ENCODE measurements around the gene PIEZO1. TPM values are rescaled to one million over a fixed set of nuclear protein-coding genes. Genes with fewer than 3 reads are reported as not detected.

Gene PIEZO1
- total and polyA plus RNA-seq, 2 experiments from 2014 or later: 30.4 to 70.1 TPM

GRCh38 chr16:88819126-88819525 is 34.1 kb upstream of the PIEZO1 start:
- no peaks in the 10 kb centered on the region for H4K20me1 ChIP-seq (replicated peaks; ENCODE audit: insufficient read depth)
- no peaks in the 10 kb centered on the region for H3F3A ChIP-seq (replicated peaks; ENCODE audit: low read depth)
- DNase-seq (ENCODE audit: low spot score) (no peak), ATAC-seq (peak; percentile 5; the same call in 2 of the 3 replicates)
- no peak overlapping the region for H3K4me2 ChIP-seq
- no peak overlapping the region for H3K27ac ChIP-seq (ENCODE audit: low read depth)
- H3K27me3 ChIP-seq (ENCODE audit: insufficient read depth): no peaks in the 10 kb centered on the region
- no peaks in the 10 kb centered on the region for H3K79me2 ChIP-seq (replicated peaks; ENCODE audit: insufficient read depth)
- H3K4me3 ChIP-seq: no peak overlapping the region
- no peak overlapping the region for H3K4me3 Mint-ChIP-seq
- H3K27ac Mint-ChIP-seq: peak overlapping the region; percentile 83; the same call in 1 of the 2 replicates
- H3K9me2 ChIP-seq (ENCODE audit: insufficient read depth): no peaks in the 10 kb centered on the region
- no peaks in the 10 kb centered on the region for H3K36me3 ChIP-seq (ENCODE audit: insufficient read depth)
- H3K9me3 Mint-ChIP-seq: no peaks in the 10 kb centered on the region; the same call in 2 of the 3 replicates
- 0 out of 3 replicates have a peak, but pooled peaks cover 5% of the 10 kb centered on the region for H3K4me1 Mint-ChIP-seq
- H3K27me3 Mint-ChIP-seq (ENCODE audit: insufficient read depth, low read depth, poor library complexity): peaks cover 5% of the 10 kb centered on the region
- peaks cover 3% of the 10 kb centered on the region; the same call in 2 of the 3 replicates for H3K36me3 Mint-ChIP-seq (ENCODE audit: low read depth)
- no peak for TF ChIP-seq ZNF462 (CRISPR knock-in tag; IDR thresholded peaks at IDR 0.05)
- TF ChIP-seq CREB1 (CRISPR knock-in tag; IDR thresholded peaks at IDR 0.05; ENCODE audit: low read depth): no peak
- no peak for TF ChIP-seq POLR2AphosphoS5 (IDR thresholded peaks at IDR 0.05; ENCODE audit: low read depth)
- no peak for TF ChIP-seq ZNF114 (CRISPR knock-in tag; IDR thresholded peaks at IDR 0.05)
- no peak for TF ChIP-seq STAT1 (IDR thresholded peaks at IDR 0.05; ENCODE audit: unreplicated experiment)
- no peak for TF ChIP-seq JUNB (IDR thresholded peaks at IDR 0.05; ENCODE audit: unreplicated experiment)
- H3K4me1 ChIP-seq (ENCODE audit: insufficient read depth): no peaks in the 10 kb centered on the region
- H2AFZ ChIP-seq: no peak overlapping the region

DNA sequence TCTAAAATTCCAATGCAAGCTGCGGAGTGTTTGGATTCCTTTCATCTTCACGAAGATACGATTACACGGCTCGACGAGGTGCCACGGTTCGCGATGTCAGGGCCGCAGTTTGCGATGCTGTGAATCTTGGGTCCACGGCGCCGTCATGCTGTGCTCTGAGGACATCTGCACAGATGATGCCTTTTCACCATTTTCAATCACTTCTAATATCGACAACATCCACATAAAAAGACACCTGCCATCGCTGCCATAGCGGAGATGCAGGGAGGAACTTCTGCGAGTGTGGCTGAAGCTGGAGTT is 33.5 kb upstream of the PIEZO1 start:
- H3K4me3 Mint-ChIP-seq: no peak overlapping the region
- no peak for TF ChIP-seq CREB1 (CRISPR knock-in tag; IDR thresholded peaks at IDR 0.05; ENCODE audit: low read depth)
- TF ChIP-seq EZH2phosphoT487 (IDR thresholded peaks at IDR 0.05; ENCODE audit: unreplicated experiment): no peak
- TF ChIP-seq, protein P1, sequence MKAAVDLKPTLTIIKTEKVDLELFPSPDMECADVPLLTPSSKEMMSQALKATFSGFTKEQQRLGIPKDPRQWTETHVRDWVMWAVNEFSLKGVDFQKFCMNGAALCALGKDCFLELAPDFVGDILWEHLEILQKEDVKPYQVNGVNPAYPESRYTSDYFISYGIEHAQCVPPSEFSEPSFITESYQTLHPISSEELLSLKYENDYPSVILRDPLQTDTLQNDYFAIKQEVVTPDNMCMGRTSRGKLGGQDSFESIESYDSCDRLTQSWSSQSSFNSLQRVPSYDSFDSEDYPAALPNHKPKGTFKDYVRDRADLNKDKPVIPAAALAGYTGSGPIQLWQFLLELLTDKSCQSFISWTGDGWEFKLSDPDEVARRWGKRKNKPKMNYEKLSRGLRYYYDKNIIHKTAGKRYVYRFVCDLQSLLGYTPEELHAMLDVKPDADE (IDR thresholded peaks at IDR 0.05): no peak
- TF ChIP-seq STAT1 (IDR thresholded peaks at IDR 0.05; ENCODE audit: unreplicated experiment): no peak
- TF ChIP-seq JUNB (IDR thresholded peaks at IDR 0.05; ENCODE audit: unreplicated experiment): no peak
- no peak for TF ChIP-seq CTCF (conservative IDR thresholded peaks at IDR 0.05; ENCODE audit: low read depth in 2 of 2)
- TF ChIP-seq NANOG (IDR thresholded peaks at IDR 0.05; ENCODE audit: borderline replicate concordance): no peak
- no peak for TF ChIP-seq EZH2 (IDR thresholded peaks at IDR 0.05; ENCODE audit: low read depth, unreplicated experiment)

More for the DNA sequence above, 33.5 kb upstream of the PIEZO1 start:
- no peak for ATAC-seq
- no peak overlapping the region for H2AFZ ChIP-seq
- no peak for DNase-seq (ENCODE audit: low spot score)
- H3K36me3 Mint-ChIP-seq (ENCODE audit: low read depth): peaks cover 3% of the 10 kb centered on the region; the same call in 2 of the 3 replicates
- H3K9me2 ChIP-seq (ENCODE audit: insufficient read depth): no peaks in the 10 kb centered on the region
- H3K79me2 ChIP-seq (replicated peaks; ENCODE audit: insufficient read depth): no peaks in the 10 kb centered on the region
- H3K4me3 ChIP-seq: no peak overlapping the region
- H3F3A ChIP-seq (replicated peaks; ENCODE audit: low read depth): no peaks in the 10 kb centered on the region
- no peaks in the 10 kb centered on the region for H3K4me1 ChIP-seq (ENCODE audit: insufficient read depth)
- no peak overlapping the region for H3K4me2 ChIP-seq
- H3K4me1 Mint-ChIP-seq: peaks cover 9% of the 10 kb centered on the region; the same call in 1 of the 3 replicates
- H3K27me3 ChIP-seq (ENCODE audit: insufficient read depth): no peaks in the 10 kb centered on the region
- H3K27me3 Mint-ChIP-seq (ENCODE audit: insufficient read depth, low read depth, poor library complexity): peaks cover 6% of the 10 kb centered on the region
- H3K27ac ChIP-seq (ENCODE audit: low read depth): no peak overlapping the region
- no peaks in the 10 kb centered on the region for H4K20me1 ChIP-seq (replicated peaks; ENCODE audit: insufficient read depth)
- H3K27ac Mint-ChIP-seq: no peak overlapping the region
- H3K36me3 ChIP-seq (ENCODE audit: insufficient read depth): no peaks in the 10 kb centered on the region
- no peaks in the 10 kb centered on the region; the same call in 2 of the 3 replicates for H3K9me3 Mint-ChIP-seq

Measured in GM23338 (cell line).